IPS-18a (cell line): ENCODE results near the gene KRTAP7-1.

Experiments
- H3K27ac ChIP-seq: one replicate; pipeline ENCODE4 v1.5.1; 2013; ENCODE audit warnings: low read length
- H3K27me3 ChIP-seq: one replicate; pipeline ENCODE4 v1.6.1; 2013; ENCODE audit warnings: mild to moderate bottlenecking, low read length; ENCODE audit not compliant: control insufficient read depth, insufficient read depth
- H3K36me3 ChIP-seq: one replicate; pipeline ENCODE4 v1.6.1; 2013; ENCODE audit warnings: low read depth, low read length; ENCODE audit not compliant: control insufficient read depth
- H3K4me1 ChIP-seq: one replicate; pipeline ENCODE4 v1.6.1; 2013; ENCODE audit warnings: low read depth, low read length; ENCODE audit not compliant: control insufficient read depth
- H3K4me3 ChIP-seq: one replicate; pipeline ENCODE4 v1.5.1; 2013; ENCODE audit warnings: low read length
- H3K9ac ChIP-seq: one replicate; pipeline ENCODE4 v1.6.1; 2013; ENCODE audit warnings: mild to moderate bottlenecking, low read length, moderate library complexity
- H3K9me3 ChIP-seq: one replicate; pipeline ENCODE4 v1.6.1; 2013; ENCODE audit warnings: low read depth, low read length; ENCODE audit not compliant: control insufficient read depth

The KRTAP7-1 gene, protein sequence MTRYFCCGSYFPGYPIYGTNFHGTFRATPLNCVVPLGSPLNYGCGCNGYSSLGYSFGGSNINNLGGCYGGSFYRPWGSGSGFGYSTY

DNA sequence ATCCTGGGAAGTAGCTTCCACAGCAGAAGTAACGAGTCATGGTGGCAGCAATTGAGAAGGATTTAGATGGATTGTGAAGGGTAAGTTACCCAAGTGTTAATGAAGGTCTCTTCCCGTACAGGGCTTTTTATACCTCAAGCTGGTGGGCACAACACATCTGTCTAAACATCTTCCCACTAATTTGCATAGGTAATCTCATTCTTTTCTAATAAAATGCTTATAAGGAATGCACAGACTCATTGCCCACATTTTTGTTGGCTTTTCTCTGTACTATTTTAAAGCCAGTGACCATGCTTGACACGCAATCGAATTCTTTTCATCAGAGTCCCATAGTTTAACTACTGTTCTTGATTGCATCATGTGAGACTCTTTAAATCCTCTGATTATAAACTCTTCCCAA, at the start of gene KRTAP7-1:
TSS of gene KRTAP7-1 (minus strand) at position 101 of the 400 bp plus-strand sequence. CDS start at position 40, 61 bp downstream.
- no peaks in the 10 kb centered on the region for H3K36me3 ChIP-seq
- no peak within 1 kb of the TSS for H3K27ac ChIP-seq
- H3K27me3 ChIP-seq, result no peaks in the 10 kb centered on the region
- H3K4me1 ChIP-seq, result no peaks in the 10 kb centered on the region
- H3K9ac ChIP-seq, result no peak within 1 kb of the TSS
- peaks cover 3% of the 10 kb centered on the region for H3K9me3 ChIP-seq
- no peak within 1 kb of the TSS for H3K4me3 ChIP-seq

- no peak overlapping the region for H3K27ac ChIP-seq
- H3K36me3 ChIP-seq, result no peaks in the 10 kb centered on the region
- no peak overlapping the region for H3K9ac ChIP-seq
- no peaks in the 10 kb centered on the region for H3K9me3 ChIP-seq
- H3K4me1 ChIP-seq, result no peaks in the 10 kb centered on the region
- H3K4me3 ChIP-seq, result no peak overlapping the region
- H3K27me3 ChIP-seq, result no peaks in the 10 kb centered on the region
These were observed 45.0 kb upstream of the KRTAP7-1 start for GRCh38 chr21:30874526-30874925.

GRCh38 chr21:30847627-30848500, 18.3 kb upstream of the KRTAP7-1 start:
- H3K27ac ChIP-seq, result no peak overlapping the region
- no peak overlapping the region for H3K9ac ChIP-seq
- no peaks in the 10 kb centered on the region for H3K4me1 ChIP-seq
- no peaks in the 10 kb centered on the region for H3K36me3 ChIP-seq
- H3K4me3 ChIP-seq, result no peak overlapping the region
- no peaks in the 10 kb centered on the region for H3K9me3 ChIP-seq
- no peaks in the 10 kb centered on the region for H3K27me3 ChIP-seq

DNA sequence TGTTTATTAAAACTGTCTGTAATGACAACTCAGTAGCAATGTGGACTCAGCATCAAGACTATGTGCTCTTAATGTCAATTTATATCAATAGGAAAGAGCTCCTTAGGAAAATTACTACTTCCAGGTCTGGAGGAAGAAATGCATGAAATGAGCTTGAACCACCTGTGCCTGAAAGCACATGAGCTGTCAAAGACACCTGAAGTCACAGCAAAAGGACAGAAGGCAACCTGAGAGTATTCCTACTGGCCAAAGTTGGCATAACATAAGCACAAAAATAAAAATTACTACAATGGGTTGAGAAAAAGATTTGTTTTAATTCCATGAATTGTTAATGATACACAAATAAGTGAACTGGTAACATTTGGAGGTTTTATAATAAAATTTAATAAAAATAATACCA, 13.4 kb upstream of the KRTAP7-1 start:
- Histone ChIP-seq H3K9ac (no peak overlapping the region), H3K27me3 (no peaks in the 10 kb centered on the region), H3K27ac (no peak overlapping the region), H3K9me3 (no peaks in the 10 kb centered on the region), H3K36me3 (no peaks in the 10 kb centered on the region), H3K4me3 (no peak overlapping the region), H3K4me1 (no peaks in the 10 kb centered on the region)

- Histone ChIP-seq H3K9me3 (no peaks in the 10 kb centered on the region), H3K27ac (no peak overlapping the region)
These were observed 9.7 kb upstream of the KRTAP7-1 start for GRCh38 chr21:30839304-30839703.

GRCh38 chr21:30838536-30838935, 9.0 kb upstream of the KRTAP7-1 start:
- Histone ChIP-seq H3K27ac (no peak overlapping the region), H3K9ac (no peak overlapping the region), H3K4me3 (no peak overlapping the region), H3K27me3 (no peaks in the 10 kb centered on the region), H3K9me3 (no peaks in the 10 kb centered on the region), H3K36me3 (no peaks in the 10 kb centered on the region), H3K4me1 (no peaks in the 10 kb centered on the region)

More at GRCh38 chr21:30839304-30839703, 9.7 kb upstream of the KRTAP7-1 start:
- no peak overlapping the region for H3K4me3 ChIP-seq
- H3K36me3 ChIP-seq, result no peaks in the 10 kb centered on the region
- H3K27me3 ChIP-seq, result no peaks in the 10 kb centered on the region
- H3K9ac ChIP-seq, result no peak overlapping the region
- H3K4me1 ChIP-seq, result no peaks in the 10 kb centered on the region

DNA sequence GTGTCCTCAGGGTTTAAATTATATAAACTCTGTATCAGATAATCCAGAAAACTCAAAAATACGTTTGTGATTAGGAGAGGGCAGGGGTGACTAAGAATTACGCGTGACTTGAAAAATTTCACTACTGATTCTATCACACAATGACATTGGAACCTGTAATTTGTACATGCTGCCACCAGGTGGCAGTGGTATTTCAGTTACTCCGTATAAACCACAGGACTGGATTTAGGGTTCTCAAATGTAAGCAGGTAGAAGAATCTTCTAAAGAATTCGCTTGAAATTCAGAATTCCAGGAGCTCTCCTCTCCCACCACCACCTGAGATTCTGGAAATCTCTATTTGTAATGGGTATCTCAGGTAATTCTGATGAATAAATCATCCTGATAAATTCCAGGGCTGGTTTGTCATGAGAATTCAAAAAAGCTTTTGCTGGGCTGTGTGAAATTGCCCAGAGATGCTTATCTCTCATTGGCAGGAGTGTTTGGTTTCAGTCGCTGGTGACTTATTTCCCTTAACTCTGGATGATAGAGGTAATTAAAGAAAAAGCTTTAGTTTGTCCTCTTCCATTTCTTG, 1.7 kb upstream of the KRTAP7-1 start:
- Histone ChIP-seq H3K9ac (no peak overlapping the region), H3K9me3 (peaks cover 3% of the 10 kb centered on the region), H3K36me3 (no peaks in the 10 kb centered on the region), H3K27me3 (no peaks in the 10 kb centered on the region), H3K4me3 (no peak overlapping the region), H3K4me1 (no peaks in the 10 kb centered on the region), H3K27ac (no peak overlapping the region)

- H3K36me3 ChIP-seq, result no peaks in the 10 kb centered on the region
- H3K9ac ChIP-seq, result no peak overlapping the region
- no peaks in the 10 kb centered on the region for H3K9me3 ChIP-seq
- H3K4me1 ChIP-seq, result no peaks in the 10 kb centered on the region
- H3K27me3 ChIP-seq, result no peaks in the 10 kb centered on the region
- H3K27ac ChIP-seq, result no peak overlapping the region
- H3K4me3 ChIP-seq, result no peak overlapping the region
These were observed 10.5 kb downstream of the KRTAP7-1 start for GRCh38 chr21:30818837-30819610.

- Histone ChIP-seq H3K36me3 (no peaks in the 10 kb centered on the region), H3K4me1 (no peaks in the 10 kb centered on the region), H3K27me3 (no peaks in the 10 kb centered on the region), H3K4me3 (no peak within 1 kb of the TSS), H3K27ac (no peak within 1 kb of the TSS), H3K9me3 (no peaks in the 10 kb centered on the region), H3K9ac (no peak within 1 kb of the TSS)
These were observed 16.4 kb downstream of the KRTAP7-1 start, which contains the start of gene KRTAP8-1 for GRCh38 chr21:30813174-30813573. Gene KRTAP8-1, minus strand, starts transcription at chr21:30813274. Its CDS starts 54 bp downstream, at chr21:30813220.

DNA sequence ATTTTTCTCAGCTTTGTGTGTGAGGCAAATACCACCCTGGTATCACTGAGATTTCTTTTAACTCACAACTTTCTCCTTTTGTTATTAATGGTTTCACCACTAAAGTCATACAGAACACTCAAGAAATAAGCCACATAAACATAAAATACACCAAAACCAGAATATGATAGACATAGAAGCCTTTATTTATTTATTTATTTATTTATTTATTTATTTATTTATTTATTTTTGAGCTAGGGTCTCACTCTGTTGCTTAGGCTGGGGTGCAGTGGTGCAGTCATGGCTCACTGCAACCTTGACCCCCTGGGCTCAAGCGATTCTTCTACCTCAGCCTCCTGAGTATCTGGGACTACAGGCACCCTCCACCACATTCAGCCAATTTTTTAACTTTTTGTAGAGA, 29.0 kb downstream of the KRTAP7-1 start:
- H3K27me3 ChIP-seq, result no peaks in the 10 kb centered on the region
- no peaks in the 10 kb centered on the region for H3K9me3 ChIP-seq
- no peaks in the 10 kb centered on the region for H3K36me3 ChIP-seq
- H3K4me1 ChIP-seq, result no peaks in the 10 kb centered on the region
- no peak overlapping the region for H3K4me3 ChIP-seq
- no peak overlapping the region for H3K9ac ChIP-seq
- H3K27ac ChIP-seq, result no peak overlapping the region

GRCh38 chr21:30793581-30794314, 35.8 kb downstream of the KRTAP7-1 start:
- H3K4me1 ChIP-seq, result no peaks in the 10 kb centered on the region
- H3K36me3 ChIP-seq, result no peaks in the 10 kb centered on the region
- H3K27ac ChIP-seq, result no peak overlapping the region
- H3K9me3 ChIP-seq, result no peaks in the 10 kb centered on the region
- no peak overlapping the region for H3K4me3 ChIP-seq
- H3K9ac ChIP-seq, result no peak overlapping the region
- no peaks in the 10 kb centered on the region for H3K27me3 ChIP-seq
